NCI-H82 treated with DMSO at 0.1 percent for 48 hours (cell line): ENCODE data around the gene LAMB4.

Experiments
- DNase-seq: peaks from one replicate; lab custom pipeline; 2025; ENCODE audit not compliant: unreplicated experiment; lab: John Stamatoyannopoulos, UW

LAMB4 gene

DNA sequence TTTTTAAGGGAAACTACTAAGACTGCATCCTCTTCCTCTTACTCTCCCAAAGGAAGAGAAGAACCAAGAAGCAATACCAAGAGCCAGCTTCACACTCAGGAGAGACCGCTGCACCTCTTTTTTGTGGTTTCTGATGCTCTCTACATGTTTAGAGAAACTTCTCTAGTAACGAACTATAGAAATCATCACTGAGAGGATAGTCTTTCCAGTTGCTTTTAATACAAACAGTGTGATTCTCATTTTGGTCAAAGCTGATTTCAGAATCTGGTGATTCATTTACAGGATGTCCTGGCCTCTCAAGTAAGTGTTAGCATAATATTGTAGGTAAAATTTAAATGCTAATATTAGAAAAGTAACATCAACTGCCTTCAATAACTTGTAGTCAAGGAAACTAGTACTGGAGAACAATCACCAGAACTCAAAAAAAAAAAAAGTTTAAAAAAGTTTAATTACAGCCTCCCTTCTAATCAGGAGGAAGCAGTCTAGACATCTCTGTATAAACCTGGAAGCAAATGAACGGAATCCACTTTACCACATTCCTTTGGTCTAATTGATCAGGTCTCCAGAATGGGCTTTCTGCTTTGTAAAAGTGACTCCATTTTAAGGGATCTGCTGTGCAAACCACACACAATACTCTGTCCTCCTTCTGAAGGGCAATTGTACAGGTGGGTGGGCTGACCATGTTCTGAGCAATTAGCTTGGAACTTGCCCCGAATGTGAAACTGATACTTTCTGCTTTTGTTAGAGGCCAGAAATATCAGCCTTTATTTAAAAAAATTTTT lies 130.2 kb downstream of the LAMB4 start:
- no peak for DNase-seq

DNA sequence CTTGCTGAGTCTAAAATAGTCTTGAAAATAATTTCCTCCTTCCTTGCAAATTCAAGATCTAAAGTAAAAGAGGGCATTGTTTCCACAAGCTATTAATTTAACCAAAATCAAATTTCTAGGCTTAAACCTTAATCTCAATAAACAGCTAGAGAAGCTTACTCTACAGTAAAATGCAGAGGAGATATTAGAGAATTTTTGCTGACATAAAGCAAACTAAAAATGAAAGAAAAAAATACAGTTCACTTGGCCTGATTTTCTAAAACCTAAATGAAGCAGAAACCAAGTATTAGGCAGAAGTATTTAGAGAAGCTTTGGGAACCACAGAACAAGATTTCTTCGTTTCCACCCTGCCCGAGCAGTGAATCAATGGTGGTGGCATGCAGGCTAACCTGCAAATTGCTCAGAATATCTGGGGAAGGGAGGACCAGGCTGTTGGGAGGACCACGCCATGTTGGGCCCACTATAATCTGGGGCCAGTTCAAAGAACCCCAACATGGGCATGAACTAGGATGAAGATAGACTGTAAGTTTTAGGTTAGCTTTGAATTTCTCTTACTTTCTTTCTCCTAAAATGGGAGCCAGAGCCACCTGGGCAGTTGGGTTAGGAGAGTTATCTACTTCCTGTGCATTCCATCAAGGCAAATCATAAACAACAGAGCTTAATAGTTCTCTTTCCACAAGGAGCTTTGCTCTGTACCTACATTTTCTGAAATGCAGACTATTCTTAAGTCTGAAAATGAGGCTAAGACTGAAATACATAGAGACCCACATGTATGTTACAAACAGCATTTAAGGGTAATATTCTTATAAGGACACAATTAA lies 131.3 kb downstream of the LAMB4 start:
- DNase-seq: no peak

DNA sequence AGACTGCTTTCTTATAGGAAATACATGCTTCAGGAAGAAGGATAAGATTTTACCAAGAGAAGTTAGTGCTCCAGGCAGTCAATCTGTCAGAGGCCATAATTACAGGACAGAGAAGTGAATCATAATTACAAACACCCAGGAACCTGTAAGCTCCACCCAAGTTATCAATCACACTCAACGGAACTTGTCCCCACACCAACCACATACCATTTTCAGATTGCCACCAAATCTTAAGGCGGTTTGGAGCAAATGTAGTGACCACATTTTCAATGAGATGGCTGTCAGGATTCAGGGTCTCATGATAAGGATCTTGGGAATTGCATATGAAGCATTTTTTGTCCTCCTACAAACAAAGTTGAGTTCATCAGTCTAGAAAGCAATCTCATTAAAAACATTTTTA lies 132.0 kb downstream of the LAMB4 start:
- no peak for DNase-seq

DNA sequence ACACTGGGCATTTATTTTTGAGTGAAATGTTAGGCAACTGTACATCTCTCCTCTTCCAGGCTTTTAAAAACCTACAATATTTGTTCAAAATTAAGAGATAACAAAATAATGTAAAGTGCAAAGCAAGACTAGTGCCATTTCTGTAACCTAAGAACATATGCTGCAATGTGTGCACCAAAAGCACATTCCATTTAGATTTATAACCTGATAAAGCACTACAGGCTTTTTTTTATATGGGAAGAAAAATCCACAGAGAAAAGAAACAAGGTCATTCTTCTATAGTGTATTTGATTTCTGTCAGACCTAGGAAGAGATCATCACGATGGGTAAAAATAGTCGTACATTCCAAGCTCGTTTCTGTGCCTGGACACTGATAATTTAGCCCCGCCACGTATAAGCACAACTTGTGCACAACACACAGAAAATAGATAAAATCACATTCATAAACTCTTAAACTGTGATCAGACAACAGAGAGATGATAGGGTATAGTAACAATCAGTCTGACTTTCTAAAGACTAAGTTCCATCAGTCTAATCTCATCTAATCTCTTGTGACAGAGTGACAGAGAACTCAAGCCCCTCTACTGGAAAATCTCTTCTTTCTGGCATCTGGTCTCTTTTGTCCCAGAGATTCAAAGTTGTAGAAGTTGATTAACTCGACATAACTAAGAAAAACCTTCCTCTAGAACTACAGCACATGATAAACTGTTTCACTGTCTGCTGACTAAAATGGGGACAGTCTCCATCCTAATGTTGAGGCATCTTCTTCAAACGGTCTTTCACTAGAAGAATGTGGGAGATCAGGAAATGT lies 133.9 kb downstream of the LAMB4 start:
- DNase-seq: peak; percentile 21

DNA sequence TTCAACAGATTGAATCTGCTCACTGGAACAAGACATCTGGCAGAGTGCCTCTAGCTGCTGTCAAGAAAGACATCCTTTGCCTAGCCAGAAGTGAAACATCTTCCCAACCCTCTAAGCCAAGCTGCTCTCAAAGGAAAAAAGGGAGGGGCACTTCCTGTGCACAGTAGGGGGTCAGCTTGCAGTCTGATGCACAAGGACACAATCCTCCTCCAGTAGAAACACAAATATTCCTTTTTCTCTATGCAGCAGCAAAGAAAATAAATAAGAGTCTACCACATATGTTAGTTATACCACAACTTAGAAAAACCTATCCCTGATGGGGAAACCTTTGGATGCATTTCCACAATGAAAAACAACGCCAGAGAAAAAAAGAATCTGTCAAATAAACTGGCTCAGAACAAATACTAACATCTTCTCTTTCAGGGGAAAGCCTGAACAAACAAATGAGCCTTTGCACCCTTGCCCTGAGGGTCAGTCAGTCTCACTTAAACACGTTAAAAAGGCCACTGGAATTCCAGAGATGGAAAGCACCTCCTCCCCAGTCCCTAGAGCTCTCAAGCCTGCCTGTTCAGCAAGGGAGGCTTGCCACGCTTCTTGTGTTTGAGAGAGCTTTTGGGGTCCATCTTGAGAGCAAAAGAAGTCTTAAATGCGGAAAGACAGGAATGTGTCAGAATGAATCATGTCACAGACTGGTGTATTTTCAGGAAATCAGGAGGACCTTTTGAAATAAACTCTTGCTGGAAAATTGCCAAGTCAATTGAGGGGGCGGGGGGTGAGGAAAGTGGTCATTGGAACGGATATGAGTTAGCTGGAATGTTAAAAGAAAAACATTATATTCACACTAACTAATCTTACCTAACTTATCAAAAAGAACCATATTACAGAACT lies 134.7 kb downstream of the LAMB4 start:
- DNase-seq: no peak

DNA sequence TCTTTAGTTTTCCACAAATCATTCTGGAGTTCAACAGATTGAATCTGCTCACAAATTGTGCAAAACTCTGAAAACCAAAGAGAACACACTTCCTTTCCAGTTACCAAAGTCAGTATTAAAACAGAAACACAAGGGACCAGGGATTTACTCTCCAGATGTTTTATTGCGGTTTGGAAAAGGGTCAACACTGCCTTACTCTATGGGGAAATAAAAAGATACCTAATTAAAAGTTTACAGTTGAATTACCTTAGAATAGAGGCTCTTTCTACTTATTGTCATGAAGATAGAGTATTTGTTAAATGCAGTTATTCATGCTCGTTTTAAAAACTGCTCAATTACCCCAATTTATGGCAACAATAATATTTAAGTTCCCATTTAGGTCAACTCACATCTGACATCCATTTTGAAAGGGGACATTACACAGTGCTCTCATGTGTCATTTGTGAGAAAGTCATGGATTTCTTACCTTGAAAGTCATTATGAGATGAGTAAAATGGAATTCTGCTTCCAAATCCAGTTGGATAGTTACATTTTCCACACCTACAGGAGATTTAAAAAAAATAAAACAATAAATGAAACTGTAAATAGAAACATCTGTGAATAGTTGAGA lies 135.6 kb downstream of the LAMB4 start:
- DNase-seq: no peak

DNA sequence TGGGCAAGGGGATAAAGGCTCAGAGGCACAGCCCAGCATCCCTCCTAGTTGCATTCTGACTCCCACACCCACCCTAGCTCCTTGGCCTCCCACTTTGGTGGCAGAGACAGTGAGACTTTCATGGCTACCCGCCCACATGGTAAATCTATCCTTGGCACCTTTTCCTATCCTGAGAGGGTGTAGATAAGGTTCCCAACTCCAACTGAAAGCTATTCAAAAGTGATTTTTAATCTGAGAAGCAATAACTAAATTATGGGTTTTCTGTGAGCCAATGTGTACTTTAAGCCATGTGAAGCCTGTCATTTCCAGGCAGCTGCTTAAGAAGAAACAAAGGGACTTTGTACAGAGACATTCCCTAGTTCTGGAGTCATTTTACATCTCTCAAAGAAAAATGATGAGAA lies 136.3 kb downstream of the LAMB4 start:
- no peak for DNase-seq

DNA sequence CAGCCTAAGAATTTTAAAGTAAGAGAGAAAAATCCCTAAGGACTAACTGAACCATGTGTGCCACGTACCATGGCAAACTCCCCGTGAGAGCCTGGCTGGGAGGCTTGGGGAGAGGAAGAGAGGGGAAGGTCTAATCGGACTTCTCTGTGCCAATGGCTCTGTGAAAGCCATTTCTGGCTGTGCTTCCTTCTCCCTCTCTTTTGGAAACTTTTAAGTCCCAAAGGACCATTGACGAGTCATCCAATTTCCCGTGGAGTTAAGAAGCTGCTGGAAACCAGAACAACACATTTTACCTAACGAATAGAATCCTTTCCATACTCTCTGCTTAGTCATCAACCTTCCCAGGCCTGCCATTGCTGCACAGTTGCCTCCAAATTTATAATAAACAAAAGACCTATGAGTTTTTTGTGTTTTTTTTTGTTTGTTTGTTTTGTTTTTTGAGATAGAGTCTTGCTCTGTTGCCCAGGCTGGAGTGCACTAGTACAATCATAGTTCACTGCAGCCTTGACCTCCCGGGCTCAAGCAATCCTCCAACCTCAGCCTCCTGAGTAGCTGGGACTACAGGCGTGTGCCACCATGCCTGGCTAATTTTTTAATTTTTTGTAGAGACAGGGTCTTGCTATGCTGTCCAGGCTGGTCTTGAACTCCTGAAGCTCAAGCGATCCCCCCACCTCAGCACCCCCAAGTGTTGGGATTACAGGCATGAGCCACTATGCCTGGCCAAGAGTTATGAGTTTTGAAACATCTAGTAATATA lies 140.4 kb downstream of the LAMB4 start:
- DNase-seq: no peak

DNA sequence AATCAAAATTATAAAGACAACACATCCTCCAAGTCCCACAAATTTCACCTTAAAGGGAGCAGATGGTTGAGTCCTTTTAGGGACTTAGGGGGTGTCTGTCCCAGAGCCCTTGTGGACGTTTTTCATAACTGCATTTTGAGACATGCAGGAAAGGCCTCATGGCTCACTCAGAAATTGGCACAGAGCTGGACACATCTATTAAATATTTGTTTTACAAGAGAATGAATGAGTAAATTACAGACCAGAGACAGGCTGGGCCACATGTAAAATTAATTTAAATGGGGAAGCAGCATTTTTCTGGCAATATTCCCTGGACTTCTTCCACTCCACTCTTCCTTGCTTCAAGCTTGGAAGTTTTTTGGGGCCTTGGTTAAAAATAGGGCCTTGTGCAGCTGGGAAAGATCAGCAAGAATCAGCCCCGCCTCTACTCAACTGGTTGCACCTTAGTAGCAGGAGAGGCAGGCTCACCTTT lies 147.2 kb downstream of the LAMB4 start:
- DNase-seq: no peak

DNA sequence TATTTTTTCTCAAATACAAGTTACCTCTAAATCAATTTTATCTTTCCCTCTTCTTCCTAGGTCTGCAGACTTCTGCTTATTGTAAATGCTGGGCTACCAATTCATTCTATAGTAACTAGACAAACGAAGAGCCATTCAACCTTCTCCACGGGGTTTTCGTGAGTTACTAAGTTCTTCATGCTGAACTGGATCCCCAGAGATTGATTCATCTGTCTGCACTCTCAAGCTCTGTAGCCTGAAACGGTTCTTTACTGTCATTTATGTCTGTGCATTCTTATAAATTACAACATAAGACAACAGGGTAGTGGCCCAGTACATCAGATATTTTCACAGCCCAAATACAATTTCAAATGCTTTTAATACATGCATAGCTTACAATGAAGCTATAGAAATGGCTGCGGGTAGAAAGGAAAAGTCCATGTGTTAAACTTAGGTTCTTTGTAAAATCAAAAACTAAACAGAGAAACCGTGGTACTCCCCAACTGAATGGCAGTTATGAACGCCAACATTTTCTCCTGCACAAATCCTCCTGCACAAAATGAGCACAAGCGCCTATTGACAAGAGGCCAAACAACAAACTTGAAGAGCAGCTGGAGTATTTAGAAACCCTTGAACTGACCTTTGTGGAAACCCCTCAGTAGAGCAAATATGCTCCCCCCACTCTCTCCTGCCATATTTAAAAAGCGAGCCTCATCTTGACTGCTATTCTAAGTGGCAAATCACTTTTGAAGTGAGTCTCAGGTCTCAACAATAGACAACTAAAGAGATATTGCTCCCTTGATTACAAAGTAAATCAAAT lies 147.9 kb downstream of the LAMB4 start:
- DNase-seq: no peak

DNA sequence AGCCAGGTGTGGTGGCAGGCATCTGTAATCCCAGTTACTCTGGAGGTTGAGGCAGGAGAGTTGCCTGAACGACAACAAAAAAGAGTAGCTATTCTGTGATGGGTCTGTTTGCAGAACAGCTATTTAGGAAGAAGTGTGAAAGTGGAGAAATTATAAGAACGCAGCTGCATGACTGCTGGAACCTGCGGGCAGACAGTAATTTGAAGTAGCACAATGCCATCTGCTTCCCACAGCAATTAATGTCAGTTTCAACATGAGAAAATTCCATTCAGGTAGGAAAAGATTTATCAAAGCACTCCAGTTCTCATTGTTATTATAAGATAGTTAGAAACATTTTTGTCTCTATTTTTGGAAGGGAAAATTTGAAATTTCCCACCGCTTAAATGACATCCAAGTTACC lies 148.7 kb downstream of the LAMB4 start:
- DNase-seq: no peak

DNA sequence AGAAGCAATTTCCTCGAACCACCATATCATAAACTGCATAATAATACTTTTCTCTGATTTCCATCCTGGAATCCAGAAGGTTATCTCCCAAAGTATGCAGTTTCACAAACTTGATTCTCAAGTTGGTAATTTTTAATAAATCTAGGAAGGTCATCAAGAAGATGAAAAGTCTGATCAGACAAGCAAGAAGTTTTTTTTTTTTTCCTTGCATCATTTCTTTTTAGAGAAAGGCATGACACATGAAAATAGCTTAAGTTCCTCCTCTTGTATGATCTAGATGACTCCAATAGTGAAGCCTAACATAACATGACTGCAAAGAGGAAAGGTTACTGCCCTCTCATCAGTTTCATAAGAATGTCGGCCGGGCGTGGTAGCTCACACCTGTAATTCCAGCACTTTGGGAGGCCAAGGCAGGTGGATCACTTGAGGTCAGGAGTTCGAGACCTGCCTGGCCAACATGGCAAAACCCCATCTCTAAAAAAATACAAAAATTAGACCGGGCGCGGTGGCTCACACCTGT lies 149.4 kb downstream of the LAMB4 start:
- no peak for DNase-seq

DNA sequence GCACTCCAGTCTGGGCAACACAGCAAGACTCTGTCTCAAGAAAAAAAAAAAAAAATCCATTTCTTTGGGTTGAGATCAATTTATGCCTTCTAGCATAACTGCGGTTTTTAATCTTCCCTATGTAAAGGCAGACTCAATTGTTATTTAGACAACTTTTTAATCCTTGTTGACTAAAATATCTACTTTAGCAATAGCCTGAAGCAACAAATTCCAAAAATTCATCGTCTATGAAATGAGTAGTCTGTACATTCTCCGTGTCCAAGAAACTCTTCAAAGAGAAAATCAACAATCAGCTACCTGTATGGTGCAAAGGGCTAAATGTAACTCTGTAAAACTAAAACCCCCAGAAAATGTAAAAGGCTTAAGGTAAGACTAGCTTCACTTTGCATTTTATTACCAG lies 150.0 kb downstream of the LAMB4 start:
- DNase-seq: no peak

DNA sequence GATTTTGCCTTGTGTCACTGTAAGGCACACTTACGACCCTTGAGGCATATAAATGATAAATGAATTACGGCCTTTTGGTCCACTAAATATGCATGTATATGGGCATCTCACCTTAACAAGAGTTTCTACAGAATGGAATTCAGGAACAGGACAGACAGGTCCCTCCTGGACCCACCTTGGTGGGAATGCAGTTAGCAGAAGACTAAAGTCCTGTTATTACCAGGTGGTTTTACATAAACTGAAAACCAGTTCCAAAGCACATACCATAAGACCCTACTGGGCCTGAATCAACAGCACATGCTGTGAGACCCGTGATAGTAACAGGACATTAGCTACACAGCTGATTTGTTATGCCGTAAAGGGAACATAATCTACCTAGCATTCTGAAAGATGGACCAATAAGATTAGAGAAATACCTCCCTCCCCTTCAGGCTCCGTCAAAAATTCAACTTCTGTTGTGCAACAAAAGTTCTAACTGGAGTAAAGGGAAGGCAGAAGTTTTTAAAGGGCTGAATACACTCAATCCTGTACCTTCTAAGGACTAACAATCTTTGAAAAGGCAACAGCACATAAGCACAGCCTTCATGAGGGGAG lies 151.2 kb downstream of the LAMB4 start:
- DNase-seq: no peak

DNA sequence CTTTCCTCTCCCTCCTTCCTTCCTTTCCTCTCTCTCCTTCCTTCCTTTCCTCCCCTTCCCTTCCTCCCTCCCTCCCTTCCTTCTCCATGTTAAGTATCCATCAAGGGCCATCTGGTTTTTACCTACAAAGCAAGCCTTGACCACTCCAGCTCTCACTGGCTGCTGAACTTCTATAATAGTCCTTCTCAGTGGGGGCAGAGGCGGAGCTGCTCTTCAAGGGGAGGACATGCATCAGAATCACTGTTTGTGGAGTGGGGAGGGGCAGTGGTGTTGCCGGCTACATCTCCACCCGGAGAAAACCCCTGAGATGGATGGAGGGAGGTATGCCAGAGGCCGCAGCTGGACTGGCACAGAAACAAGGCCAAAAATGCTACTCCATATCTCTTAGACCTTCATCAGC lies 153.1 kb downstream of the LAMB4 start:
- no peak for DNase-seq

DNA sequence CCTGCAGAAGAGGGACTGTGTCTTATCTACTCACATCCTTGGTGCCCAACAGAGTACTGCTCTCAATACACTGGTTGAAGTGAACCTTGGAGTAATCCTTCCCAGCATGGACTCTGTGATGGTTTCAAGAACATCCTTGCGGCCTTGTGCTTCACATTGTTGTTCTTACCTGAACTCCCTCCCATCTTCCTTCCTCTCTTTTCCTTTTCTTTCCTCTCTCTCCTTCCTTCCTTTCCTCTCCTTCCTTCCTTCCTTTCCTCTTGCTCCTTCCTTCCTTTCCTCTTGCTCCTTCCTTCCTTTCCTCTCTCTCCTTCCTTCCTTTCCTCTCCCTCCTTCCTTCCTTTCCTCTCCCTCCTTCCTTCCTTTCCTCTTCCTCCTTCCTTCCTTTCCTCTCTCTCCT lies 153.5 kb downstream of the LAMB4 start:
- DNase-seq: no peak

DNA sequence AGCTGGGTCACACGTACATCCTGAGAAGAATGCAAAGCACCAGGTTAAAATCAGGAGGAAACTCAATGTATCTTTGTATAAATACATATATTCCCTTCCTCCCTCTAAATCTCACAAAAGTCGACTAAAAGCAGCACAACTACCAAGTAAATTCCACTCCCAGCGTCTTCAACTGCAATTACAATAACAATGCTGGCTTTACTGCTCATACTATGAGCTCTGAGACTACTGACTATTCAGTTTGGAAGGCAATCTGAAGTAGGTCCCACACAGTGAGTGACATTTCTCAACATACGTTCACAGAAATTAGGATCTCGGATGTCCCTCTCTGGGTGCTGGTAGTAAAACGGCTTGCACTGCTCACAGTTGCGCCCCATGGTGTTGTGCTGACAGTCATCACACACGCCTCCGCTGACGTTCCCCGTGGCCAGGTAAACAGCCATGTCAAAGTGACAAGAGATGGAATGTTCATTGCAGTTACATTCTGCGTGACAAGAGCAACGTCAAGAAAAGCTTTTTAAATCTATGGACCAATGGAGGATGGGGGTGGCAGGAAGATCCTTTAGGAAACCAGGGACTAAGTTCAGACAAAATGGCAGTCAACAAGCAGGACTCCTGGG lies 154.7 kb downstream of the LAMB4 start:
- DNase-seq: no peak

DNA sequence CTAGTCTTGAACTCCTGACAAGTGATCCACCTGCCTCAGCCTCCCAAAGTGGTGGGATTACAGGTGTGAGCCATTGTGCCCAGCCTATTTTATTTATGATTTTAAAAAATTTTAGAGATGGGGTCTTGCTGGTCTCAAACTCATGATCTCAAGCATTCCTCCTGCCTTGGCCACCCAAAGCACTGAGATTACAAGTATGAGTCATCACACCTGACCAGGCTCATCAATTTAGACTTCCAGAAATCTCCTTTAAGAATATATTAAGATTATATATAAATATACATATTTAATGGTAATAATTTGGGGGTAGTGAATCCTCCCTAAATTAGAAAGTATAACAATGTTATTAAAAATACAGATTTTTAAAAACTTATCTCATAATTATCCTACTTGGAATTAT lies 156.3 kb downstream of the LAMB4 start:
- DNase-seq: no peak
